ENCODE results near the gene TECPR2.

DNA sequence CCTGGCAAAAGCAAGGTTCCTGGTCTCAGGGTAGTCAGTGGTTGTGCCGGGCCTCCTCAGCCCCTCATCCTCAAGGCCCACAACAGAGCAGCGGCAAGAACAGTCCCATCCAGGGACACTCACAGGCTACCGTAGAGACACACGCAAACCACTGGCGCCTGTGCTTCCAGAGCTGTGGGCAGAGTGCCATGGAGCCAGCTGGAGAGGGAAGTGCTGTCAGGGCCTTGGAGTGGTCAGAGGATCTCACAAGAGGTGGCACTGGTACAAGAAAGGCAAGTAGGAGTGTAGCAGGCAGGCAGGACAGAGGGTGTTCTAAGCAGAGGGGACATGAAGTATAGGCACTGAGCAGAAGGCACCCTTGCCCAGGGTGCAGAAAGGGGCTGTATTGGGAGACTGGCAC is 112.2 kb downstream of the TECPR2 start:
- no peak for TF ChIP-seq POLR2A (IDR thresholded peaks at IDR 0.05; ENCODE audit: low read depth, low read length)
- no peak for TF ChIP-seq POLR2AphosphoS5 (IDR thresholded peaks at IDR 0.05; ENCODE audit: low read depth, low read length)
- TF ChIP-seq TAF1 (IDR thresholded peaks at IDR 0.05; ENCODE audit: low read depth, low read length): no peak
- no peak for TF ChIP-seq PAX5 (IDR thresholded peaks at IDR 0.05; ENCODE audit: insufficient read depth, low read length, severe bottlenecking)
